GM18519 (cell line): ENCODE measurements around the gene CEP85.
"Not testable (repeated sequence)": the region's sequence is repeated elsewhere in the genome, so short reads cannot be mapped to it uniquely, and the experiment has no call there.

ENCODE experiments used
- ATAC-seq: cut with Tn5 transposase; IDR thresholded peaks from one replicate; pipeline ENCODE4 v1.9.1; 2021; ENCODE audit warnings: mild to moderate bottlenecking, moderate library complexity; ENCODE audit not compliant: unreplicated experiment, low FRiP score

The CEP85 gene

DNA sequence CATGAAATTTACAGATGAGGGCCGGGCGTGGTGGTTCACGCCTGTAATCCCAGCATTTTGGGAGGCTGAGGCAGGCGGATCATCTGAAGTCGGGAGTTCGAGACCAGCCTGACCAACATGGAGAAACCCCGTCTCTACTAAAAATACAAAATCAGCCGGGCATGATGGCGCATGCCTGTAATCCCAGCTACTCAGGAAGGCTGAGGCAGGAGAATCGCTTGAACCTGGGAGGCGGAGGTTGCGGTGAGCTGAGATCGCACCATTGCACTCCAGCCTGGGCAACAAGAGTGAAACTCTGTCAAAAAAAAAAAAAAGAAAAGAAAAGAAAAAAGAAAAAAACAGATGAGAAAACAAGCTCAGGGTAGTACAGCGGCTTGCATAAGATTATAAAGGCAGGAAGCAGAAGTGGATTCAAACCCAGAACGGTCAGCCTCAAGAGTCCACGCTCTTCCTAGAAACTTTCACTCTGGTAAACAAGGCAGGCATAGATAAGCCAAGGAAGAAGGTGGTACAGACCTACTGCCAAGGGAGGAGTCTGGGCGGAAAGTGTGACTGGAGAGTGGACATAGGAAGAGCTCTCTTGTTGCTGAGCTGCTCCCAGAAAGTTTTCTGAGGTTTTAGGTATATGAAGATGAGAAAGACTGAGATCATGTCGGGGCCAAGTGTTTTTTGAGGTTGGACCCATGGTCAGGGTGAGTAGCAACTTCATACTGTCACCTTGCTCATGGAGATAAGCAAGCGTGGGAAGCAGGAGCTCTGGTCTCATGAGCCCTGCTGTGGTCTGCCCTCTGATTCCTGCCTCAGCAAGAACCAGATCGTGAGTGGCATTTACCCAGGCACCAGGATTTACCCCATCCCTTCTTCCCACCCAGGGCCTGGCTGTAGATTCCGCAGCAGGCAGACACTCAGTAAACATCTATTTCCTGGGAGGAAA, 74.2 kb downstream of the CEP85 start:
- not testable (repeated sequence) for ATAC-seq

DNA sequence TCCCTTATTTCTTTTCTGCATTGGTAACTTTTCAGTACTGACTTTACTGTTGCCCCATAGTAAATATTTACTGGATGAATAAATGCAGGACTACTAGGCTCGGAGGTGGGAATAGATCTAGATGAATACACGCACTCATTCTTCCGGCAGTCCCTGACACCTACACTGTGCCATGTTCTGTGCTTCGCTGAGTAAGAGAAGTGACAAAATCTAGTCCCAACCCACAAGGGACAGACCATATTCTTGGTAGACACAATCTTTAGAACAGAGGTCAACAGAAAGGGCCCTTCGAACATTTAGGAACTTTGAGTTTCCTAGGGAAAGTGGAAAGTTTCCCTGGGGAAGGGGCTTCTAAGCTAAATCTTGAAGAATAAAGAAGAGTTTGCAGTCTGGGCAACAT, 80.5 kb downstream of the CEP85 start:
- no peak for ATAC-seq

DNA sequence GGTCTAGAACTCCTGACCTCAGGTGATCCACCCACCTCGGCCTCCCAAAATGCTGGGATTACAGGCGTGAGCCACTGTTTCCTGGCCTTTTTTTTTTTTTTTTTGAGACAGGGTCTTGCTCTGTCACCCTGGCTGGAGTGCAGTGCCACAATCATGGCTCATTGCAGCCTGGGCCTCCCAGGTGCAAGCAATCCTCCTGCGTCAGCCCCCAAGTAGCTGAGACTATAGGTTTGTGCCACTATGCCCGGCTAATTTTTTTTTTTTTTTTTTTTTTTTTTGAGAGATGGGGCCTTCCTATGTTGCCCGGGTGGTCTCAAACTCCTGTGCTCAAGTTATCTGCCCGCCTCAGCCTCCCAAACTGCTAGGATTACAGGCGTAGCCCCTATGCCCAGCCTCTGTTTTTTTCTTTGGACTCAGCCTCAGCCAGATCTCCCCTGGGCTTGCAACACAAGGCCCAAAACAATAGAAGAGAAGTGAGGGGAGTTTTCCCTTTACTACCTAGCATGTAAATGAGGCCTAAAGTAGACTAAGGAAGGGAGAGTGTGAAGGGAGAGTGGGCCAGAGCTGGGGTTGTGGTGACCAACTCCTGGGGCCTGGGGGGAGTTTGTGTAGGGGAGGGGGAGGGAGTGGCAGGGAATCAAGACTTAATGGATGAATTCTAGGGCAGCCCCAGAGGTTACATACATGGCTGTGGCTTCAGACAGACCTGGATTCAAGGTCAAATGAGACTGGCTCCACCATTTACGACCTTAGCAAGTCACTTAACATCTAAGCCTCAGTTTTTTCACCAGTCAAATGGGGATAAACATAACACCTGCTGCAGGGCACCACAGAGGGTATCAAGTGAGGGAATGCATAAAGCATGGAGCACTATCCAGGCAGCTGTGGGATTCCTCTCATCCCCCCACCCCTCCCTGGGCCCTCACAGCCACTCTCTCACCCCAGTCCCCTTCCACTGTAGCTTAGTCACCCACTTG, 82.2 kb downstream of the CEP85 start:
- no peak for ATAC-seq

DNA sequence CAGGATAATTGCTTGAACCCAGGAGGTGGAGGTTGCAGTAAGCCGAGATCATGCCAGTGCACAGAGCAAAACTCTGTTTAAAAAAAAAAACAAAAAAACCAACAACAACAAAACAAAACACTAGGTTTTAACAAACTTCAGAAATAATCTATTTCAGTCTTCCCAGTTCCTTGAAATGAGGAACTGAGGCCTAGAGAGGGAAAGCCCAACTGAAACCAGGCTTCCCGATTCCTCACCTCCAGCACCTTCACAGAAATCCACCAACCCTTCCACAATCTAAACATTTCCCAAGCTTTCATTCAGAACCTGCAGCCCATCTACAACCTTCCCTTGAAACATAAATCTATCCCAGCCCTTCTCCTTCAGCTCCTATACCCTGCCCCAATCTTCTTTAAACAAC, 83.1 kb downstream of the CEP85 start:
- ATAC-seq: no peak

DNA sequence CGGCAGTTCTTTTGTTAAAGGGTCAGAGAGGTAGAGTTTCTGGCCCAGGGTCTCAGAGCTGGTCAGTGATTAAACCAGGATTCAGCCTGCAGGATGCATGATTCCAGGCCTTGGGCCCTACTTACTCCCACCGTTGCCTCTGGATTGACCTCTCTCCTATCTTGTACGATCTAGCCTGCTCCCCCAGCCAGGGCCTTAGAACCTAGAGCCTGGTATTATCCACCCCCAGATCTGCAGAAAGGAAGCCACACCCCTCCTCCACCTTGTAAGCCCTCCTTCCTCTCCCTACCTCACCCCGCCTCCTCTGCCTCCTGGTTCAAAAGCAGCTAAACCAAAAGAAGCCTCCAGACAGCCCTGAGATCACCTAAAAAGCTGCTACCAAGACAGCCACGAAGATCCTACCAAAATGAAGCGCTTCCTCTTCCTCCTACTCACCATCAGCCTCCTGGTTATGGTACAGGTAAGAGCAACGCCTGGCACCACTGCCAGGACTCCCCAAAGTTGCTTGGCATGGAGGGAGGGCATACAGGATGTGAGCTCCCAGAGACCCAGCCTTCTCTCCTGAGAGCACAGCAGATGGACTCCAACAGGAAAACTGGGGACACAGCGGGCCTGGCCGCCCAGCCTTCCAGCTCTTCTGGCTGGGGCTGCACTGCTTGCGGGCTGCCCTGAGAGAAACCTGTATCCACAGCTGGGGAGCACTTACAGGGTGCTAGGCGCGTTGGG, 83.8 kb downstream of the CEP85 start, which contains the start of gene CD52:
Gene CD52, plus strand, starts transcription at position 347 of the 726 bp plus-strand sequence. Its CDS starts 60 bp downstream, at position 407.
- no peak for ATAC-seq

DNA sequence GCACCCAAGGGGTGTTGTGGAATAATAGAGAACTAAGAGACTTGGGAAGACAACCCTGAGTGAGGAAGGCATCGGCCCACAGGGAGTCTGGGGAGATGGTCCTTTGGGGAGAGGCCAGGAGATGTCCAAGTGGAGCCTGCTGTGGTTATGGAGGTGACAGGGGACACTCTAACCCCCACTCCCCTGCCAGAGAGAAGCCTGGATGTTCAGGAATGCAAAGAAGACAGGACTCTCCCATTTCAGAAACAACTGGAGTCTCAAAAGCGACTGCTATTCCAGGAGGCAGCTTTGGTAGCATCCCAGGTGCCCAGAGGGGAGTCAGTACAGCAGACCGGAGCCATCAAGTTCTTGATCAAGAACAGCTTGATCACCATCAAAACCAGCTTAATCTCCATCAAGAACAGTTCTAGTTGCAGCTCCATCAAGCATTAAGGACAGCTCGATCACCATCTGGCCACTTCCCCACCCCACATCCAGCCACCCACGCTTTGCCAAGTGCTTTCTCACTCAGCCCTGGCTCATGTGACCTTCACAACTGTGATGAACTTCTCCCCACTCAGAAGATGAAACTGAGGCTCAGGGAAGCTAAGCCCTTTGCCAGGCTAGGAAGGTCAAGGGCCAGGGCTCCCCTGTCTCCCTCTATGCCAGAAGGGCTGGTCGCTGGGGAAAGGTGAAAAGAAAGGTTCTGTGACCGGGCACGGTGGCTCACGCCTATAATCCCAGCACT, 84.5 kb downstream of the CEP85 start:
- no peak for ATAC-seq

DNA sequence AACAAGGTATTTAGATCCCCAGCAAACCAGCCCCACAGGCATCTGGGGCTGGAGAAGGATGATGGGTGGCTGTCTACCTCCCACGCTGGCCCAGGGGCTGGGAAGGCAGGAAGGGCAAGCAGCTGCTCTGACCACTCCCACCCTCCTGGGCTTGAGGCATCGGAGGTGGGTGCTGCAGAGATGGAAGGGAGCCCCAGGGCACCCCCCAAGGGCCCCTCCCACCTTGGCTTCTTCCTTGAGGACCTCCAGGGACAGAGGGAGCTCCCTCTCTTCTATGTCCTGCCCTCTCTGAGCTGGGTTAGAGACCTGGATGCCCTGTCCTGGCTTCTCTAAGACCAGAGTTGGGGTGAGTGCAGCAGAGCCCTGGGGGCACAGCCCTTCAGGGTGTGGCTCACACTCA, 86.9 kb downstream of the CEP85 start:
- no peak for ATAC-seq

DNA sequence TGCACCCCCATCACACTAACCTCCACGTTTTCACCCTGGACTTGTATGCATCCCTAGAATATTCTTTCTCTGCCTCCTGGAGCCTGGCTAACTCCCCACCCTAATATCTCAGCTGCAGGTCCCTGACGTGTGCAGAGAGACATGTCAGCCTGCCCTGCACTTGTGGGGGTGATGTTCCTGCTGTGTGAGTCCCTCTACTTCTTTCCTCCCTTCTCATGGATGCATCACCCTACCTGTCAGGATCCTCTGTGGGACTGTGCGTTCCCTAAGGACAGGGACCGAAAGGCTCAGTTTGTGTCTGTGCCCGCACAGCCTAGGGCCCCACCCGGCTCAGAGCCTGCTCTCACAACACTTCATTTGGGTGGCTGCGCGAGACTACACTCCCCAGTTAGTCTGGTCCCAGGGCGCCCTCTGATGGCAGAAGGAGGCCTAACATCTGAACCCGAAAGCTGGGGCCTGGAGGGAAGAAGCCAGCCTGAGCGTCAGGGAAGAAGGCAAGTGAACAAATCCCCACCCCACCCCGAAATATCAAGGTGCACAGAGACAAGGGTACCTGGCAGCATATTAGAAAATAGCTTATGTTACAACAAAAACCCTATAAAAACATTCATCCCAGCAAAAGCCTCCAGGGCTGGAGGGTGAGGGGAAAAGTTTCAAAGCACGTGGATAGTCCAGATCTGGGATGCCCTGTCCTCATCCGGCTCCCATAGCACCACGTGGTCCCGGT, 87.5 kb downstream of the CEP85 start:
- ATAC-seq: no peak

DNA sequence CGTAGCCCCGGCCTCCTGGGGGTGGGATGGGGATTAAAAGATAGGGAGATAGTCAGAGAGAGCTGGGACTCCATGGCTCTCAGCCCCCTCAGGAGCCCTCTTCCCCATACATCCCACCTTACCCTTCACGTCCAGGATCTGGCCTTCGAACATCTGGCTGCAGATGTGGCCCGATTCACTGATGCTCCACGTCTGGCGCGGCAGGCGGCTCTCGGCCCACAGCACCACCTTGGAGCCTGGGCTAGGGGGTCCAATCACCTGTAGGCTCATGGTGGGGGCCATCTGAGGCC, 88.0 kb downstream of the CEP85 start:
- ATAC-seq: no peak

DNA sequence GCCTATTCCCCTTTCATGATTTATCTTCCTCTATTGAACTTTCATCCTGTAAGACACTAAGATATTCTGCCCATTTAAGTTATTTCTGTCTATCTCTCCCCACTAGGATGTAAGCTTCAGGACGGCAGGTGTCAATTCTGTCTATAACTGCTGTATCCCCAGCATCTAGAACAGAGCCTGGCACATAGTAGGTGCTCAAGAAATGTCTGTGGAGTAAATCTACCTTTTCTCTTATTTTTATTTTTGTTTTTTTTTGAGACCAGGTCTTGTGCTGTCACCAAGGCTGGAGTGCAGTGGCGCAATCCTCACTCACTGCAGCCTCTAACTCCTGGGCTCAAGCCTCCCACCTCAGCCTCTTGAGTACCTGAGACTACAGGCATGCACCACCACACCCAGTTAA, 89.4 kb downstream of the CEP85 start:
- no peak for ATAC-seq

DNA sequence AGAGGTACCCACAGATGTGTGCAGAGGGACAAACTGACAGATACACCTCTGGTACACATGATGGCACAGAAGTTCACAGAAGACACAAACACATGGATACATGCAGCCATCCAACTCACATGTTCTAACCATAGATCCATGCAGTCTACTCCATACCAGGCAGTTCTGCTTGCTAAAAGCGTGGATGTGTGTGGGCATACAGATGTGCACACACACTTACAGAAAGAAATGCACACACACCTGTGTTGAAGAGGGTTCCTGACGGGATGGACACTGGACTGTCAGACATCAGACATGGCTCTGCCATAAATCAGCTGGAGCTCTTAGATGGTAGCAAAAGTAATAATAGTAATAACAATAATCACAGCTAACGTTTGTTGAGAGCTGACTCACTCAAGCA, 90.5 kb downstream of the CEP85 start:
- no peak for ATAC-seq

DNA sequence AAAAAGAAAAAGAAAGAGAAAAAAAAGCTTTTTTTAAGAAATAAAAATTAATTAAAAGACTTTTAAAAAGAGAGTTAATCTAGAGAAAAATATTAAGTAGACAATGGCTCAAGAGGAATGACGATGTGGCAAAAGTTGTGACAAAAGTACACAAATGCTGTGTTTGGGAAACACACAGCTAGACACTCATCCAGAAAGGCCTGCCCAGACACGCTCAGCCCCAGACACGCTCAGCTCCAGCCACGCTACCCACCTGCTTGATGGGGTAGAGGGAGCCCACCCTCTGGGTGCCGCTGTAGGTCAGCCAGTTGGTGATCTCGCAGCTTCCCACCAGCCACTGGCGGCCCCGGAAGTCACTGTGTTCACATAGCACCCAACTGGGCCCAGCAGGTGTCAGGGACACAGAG, 94.0 kb downstream of the CEP85 start:
- no peak for ATAC-seq
